Stimulated activated CD4-positive, alpha-beta T cell treated with anti-CD3 and anti-CD28 coated beads, Interleukin-15, amount 100 ng/mL, for 48 hours (primary cell): ENCODE measurements around the gene CFC1.
"Not testable (repeated sequence)": the region's sequence is repeated elsewhere in the genome, so short reads cannot be mapped to it uniquely, and the experiment has no call there.

Experiments
- DNase-seq, 2 donors: peaks; one replicate each; pipeline ENCODE4 v3.0.0-alpha.2; 2020; ENCODE audit warnings: low read depth in 2 of 2

CFC1 gene

DNA sequence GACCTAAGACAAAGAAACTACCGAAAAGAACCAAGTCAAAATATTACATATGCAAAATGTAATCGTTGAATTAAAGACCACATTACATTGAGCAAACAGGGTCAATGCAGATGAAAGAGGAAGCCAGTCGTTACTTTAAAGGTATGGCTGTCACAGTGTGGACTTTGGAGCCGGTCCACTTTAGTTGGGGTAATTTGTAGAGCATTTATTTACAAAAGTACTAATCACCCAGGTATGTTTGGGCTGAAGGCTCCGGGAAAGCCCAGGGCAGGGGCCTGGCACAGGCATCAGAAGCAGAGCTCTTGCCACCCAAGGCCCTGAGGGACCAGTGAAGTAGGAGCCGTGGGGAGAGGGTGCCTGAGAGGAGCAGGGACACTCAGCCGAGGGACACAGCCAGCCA, 15.8 kb downstream of the CFC1 start:
- not testable (repeated sequence) for DNase-seq

- not testable (repeated sequence) for DNase-seq
These were observed 16.4 kb downstream of the CFC1 start for GRCh38 chr2:130582970-130583369.

GRCh38 chr2:130581491-130581890, 17.9 kb downstream of the CFC1 start:
- not testable (repeated sequence) for DNase-seq

DNA sequence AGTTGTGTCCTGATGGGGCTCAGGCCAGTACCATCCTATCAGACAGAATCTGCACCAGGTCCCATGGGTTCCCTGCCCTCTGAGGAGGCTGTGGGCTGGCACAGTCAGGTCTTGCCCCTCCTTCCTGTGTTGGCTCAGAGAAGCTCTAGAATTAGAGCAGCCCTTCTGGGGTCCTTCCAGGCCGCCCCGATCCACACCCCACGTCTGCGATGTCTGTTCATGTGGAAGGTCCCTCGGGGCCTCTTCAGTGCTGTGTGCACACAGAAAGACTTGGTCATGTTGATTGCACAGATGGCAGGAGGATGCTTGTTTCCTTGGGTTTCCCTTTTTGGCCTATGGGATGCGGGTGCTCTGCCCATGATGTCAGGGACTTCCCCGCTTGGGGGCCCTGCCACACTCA, 20.3 kb downstream of the CFC1 start:
- not testable (repeated sequence) for DNase-seq

- DNase-seq = not testable (repeated sequence)
These were observed 21.8 kb downstream of the CFC1 start for GRCh38 chr2:130577559-130577958.

DNA sequence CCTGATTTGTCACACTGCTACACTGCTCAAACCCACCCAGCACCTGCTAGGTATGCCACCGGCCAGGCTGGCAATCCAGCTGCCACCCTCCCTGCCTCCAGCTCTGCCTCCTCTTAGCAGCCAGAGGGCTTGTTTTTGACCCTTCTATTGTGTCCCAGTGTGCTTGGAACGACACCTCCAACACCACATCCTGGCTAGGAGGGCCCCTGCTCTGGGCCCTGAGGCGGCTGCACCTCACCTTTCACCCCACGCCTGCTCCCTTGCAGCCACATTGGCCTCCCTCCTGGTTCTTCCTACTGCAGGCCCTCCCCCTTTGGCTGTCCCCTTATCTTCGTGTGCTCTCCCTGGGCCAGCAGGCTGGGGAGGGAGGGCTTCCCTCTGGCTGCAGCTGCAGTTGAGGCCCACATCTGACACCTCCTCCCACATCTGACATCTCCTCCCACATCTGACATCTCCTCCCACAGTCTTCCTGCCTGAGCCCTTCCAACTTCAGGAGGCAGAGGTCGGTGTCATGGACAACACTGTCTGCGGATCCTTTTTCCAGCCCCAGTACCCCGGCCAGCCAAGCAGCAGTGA, 23.1 kb downstream of the CFC1 start:
- not testable (repeated sequence) for DNase-seq

- DNase-seq = not testable (repeated sequence)
These were observed 25.1 kb downstream of the CFC1 start for GRCh38 chr2:130574230-130574629.

- DNase-seq = not testable (repeated sequence)
These were observed 27.4 kb downstream of the CFC1 start for GRCh38 chr2:130571929-130572328.

DNA sequence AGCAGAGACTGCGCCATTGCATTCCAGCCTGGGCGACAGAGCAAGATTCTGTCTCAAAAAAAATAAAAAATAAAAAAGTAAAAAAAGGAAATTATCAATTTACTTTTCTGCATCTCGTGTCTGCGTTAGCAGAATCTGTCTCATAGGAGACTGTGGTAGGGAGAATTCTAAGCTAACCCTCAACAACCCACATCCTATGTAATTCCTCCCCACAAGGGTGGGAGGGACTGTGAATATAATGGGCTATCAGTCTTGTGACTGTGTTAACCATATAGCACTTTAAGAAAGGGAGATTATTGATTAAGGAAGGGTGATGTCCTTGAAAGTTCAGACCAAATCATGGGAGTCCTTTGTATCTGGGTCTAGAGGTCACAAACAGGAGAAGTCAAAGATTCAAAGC, 33.2 kb downstream of the CFC1 start:
- DNase-seq = not testable (repeated sequence)

GRCh38 chr2:130556441-130556840, 42.9 kb downstream of the CFC1 start:
- not testable (repeated sequence) for DNase-seq

DNA sequence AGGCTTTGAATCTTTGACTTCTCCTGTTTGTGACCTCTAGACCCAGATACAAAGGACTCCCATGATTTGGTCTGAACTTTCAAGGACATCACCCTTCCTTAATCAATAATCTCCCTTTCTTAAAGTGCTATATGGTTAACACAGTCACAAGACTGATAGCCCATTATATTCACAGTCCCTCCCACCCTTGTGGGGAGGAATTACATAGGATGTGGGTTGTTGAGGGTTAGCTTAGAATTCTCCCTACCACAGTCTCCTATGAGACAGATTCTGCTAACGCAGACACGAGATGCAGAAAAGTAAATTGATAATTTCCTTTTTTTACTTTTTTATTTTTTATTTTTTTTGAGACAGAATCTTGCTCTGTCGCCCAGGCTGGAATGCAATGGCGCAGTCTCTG, 45.2 kb downstream of the CFC1 start:
- not testable (repeated sequence) for DNase-seq

GRCh38 chr2:130549475-130549874, 49.9 kb downstream of the CFC1 start:
- not testable (repeated sequence) for DNase-seq

- not testable (repeated sequence) for DNase-seq
These were observed 51.0 kb downstream of the CFC1 start for GRCh38 chr2:130548418-130548817.

GRCh38 chr2:130544978-130545377, 54.4 kb downstream of the CFC1 start:
- DNase-seq = not testable (repeated sequence)

DNA sequence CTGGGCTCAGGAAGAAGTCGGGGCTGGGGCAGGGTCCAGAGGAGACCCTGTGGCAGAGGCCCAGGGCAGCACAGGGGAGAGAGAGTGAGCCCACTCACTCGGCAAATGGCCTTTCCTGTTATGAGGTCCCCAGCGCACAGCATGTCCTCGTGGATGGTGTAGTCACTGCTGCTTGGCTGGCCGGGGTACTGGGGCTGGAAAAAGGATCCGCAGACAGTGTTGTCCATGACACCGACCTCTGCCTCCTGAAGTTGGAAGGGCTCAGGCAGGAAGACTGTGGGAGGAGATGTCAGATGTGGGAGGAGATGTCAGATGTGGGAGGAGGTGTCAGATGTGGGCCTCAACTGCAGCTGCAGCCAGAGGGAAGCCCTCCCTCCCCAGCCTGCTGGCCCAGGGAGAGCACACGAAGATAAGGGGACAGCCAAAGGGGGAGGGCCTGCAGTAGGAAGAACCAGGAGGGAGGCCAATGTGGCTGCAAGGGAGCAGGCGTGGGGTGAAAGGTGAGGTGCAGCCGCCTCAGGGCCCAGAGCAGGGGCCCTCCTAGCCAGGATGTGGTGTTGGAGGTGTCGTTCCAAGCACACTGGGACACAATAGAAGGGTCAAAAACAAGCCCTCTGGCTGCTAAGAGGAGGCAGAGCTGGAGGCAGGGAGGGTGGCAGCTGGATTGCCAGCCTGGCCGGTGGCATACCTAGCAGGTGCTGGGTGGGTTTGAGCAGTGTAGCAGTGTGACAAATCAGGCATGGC, 55.4 kb downstream of the CFC1 start:
- not testable (repeated sequence) for DNase-seq

- DNase-seq = not testable (repeated sequence)
These were observed 56.6 kb downstream of the CFC1 start for GRCh38 chr2:130542789-130543188.
